Activated CD4-positive, CD25-positive, alpha-beta regulatory T cell treated with anti-CD3 and anti-CD28 coated beads, Interleukin-2, amount 50 U/mL, for 24 hours (primary cell): ENCODE results near the gene SDF4.

ENCODE experiments used
- ATAC-seq, 2 donors: fragments of 150-1000 bp; cut with Tn5 transposase; one replicate each; pipeline ENCODE4 v1.10.0; 2021; ENCODE audit warnings: mild to moderate bottlenecking in 1 of 2, moderate library complexity in 1 of 2

Gene SDF4

GRCh38 chr1:1210726-1211540 lies 20.9 kb downstream of the SDF4 start:
- no peak for ATAC-seq

DNA sequence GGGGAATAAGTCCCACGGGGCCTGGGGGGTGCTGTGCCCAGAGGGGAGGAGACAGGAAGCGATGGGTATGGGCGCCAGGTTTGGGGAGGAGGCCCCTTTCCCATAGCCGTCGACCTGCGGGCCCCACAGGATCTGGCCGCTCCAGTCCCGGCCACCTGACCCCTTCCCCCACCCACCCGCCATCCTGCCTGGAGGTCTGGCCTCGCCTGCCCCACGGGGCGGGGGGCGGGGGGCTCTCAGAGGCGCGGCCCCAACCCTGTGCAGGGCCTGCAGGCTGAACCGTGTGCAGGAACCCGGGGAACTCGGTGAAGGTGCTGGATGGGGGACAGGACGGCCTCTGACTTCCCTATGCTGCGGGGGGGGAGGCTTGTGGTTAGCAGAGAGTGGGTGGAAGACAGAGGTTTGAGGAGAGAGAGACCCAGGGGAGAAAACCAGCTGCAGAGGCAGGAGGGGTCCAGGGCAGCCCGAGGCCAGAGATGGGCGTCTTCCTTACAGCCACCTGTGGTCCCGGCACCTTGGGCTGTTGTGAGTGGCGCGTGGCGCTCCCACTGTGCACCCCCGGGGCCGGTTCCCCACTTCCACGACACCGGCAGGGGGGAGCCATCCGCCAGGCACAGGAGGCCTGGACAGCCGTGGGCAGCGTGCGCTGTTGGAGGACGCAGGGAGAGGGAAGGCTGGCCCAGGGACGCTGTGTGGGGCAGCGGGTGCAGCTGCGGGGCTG lies 22.9 kb downstream of the SDF4 start:
- ATAC-seq: peak; percentile 3 to 5

DNA sequence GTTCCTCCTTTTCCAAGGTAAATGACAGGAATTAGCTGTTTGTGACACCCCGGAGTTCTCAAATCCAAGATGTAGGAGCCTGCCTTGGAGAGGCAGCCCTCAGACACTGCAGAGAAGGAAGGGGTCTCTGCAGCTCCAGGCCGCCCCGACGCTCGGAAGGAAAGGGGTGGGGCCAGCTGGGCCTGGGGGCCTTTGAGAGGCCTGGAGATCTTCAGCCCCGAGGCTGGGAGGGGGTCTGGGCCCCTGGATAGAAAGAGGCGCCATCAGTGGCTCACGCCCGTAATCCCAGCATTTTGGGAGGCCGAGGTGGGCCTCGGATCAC lies 24.3 kb downstream of the SDF4 start:
- ATAC-seq: no peak

GRCh38 chr1:1206966-1207531 lies 24.8 kb downstream of the SDF4 start:
- no peak for ATAC-seq

DNA sequence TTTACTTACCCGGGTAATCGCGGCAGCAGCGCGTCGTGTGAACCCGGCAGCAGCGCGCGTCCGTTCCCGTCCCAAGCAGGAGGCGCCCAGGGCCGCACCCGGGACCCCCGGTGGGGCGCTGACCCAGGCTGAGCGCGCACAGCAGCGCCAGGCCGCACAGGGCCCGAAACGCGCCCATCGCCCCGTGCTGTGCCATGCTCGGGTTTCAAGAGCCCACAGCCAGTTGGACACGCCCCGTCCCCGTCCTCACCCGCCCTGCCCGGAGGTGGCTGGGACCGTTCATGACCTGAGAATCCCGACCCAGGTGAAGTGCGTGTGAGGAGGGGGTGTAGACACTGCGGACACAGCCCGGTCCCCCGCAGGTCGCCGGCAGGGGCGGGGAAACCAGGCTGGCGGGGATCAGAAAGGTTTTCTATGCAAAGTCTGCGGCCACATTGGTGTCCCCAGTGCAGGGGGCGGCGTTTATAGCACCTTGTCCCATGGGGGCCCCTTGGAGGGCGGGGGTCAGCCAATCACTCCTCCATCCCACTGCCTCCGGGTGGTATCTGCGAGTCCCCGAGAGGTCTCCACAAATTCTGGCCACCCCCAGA lies 25.3 kb downstream of the SDF4 start, which contains the start of gene TNFRSF18:
TSS of gene TNFRSF18 (minus strand) at position 217 of the 590 bp plus-strand sequence. CDS start at position 196, 21 bp downstream.
- peak; percentile 17 to 18 for ATAC-seq

GRCh38 chr1:1205769-1206375 lies 25.9 kb downstream of the SDF4 start:
- no peak for ATAC-seq

GRCh38 chr1:1204998-1205768 lies 26.6 kb downstream of the SDF4 start:
- no peak for ATAC-seq

- ATAC-seq: no peak
Measured at GRCh38 chr1:1204425-1204920, 27.3 kb downstream of the SDF4 start.

- no peak for ATAC-seq
Measured at GRCh38 chr1:1203561-1204424, 28.0 kb downstream of the SDF4 start.

DNA sequence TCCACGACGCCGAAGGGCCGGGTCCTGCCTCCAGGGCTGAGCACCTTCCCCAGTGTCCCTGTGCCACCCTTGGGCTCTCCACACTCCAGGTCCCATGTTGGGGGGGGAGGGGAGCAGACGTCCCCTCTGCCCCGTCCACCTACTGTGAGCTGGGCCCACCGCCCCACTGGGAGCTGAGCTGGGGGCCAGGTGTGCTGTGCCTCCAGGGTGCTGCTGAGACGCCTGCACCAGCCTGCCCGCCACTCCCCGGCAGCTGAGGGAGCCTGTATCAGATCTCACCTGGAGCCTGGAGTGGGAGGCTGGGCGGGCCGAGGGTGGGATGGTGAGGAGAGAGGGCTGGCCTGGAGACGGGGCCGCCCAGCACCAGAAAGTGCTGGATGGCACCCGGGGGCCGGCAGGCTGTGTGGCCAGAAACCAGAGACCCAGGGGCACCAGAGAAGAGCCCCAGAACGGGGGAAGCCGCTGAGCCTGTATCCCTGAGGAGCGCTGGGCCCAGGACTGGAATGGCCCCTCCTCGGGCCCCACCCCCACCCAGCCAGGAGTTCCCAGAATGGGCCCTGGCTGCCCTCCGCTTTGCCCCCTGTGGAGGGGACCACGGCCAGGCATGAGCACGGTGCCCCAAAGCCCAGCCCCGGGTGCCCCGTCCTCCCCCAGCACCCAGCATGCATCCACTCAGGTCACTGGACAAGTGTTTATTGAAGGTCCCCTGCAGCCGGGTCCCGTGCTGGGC lies 28.8 kb downstream of the SDF4 start:
- ATAC-seq: no peak

GRCh38 chr1:1200876-1201810 lies 30.7 kb downstream of the SDF4 start:
- ATAC-seq: peak; percentile 75 to 79

GRCh38 chr1:1199961-1200875 lies 31.6 kb downstream of the SDF4 start:
- no peak for ATAC-seq

DNA sequence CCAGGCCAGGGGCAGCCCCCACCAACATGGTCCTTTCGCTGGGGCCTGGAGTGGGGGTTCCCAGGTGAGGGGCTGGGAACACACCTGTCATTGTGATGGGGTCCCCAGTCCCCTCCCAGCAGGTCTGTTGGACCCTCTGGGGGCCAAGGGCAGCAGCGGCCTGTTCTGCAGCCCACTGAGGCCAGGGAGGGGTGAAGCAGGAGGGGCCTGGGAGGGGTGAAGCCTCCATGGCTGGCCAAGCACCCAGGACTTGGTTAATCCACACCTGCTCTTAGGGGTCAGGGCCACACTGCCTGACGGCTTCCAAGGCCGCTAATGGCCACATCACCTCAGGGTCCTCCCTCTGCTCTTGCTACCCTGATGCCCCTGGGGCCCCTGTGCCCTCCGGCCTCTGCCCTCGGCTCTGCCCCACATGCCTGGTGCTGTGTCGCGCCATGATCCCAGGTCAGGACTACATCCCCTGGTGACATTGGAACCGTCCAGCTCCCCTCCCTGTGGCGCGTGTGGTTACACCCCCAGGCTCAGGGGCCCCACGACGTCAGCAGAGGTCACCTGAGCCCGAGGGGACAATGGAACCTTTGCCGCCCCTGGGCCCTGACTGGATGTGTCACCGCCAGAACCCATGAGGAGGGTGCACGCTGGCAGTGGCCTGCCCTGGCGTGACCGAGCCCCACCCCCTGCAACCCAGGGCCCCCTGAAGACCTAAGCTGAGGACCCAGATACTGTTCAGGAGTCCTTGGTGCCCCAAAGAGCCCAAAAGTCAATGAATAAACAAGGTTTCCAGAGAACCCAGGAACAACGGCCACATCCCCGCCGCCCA lies 32.5 kb downstream of the SDF4 start:
- ATAC-seq: no peak

DNA sequence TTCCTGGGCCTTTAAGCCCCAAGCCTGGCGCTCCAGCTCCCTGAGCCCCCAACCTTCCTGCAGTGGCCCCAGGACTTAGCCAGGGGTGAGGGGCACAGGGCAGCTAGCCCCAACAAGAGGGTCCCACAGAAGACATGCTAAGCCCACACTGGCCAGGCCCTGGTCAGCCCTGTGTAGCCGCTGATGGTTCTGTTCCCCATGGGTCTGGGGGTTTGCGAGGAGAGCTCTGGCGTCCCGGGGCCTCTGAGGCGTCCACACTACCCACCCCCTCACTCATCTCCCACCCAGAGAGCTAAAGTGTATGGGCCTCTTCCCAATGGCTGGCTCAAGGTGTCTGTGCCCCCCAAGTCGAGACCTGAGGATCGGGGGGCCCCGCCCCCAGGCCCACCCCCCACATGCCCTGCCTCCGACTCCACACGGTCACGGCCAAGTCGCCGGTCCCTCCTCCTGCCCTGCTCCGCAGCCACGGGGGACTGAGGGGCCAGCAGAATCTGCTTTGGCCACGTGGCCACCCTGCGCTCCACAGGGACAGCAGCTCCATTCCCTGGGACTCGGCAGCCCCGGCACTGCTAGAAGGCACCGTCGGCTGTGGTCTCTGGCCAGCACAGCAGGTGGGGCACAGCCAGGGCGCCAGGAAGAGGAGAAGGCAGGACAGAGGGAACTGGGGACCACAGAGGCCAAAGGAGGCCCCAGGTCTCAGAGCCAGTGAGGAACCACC lies 33.2 kb downstream of the SDF4 start:
- no peak for ATAC-seq

GRCh38 chr1:1197551-1198422 lies 34.0 kb downstream of the SDF4 start:
- ATAC-seq: no peak

DNA sequence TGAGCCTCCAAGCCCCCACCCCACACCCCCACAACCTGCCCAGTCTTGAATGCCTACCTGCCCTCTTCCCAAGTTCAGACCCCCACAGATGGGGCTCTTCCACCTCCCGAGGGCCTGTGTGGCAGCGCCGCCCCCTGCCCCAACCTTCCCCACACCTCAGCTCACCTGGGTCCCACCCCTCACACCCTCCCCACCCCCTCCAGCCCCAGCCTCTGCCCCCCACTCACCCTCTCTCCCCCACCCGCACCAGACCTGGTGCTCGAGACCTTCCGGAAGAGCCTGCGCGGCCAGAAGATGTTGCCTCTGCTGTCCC lies 34.7 kb downstream of the SDF4 start:
- no peak for ATAC-seq
